C4-2B (cell line): ENCODE results near the gene SERPINB12.

ENCODE experiments used
- ZFX ChIP-seq: fragments of 450-650 bp; IDR thresholded peaks from 2 replicates; pipeline ENCODE4 v1.6.1; 2017
- TF ChIP-seq, protein P1 (sequence below): fragments of 450-650 bp; conservative IDR thresholded peaks from 2 replicates; pipeline ENCODE4 v1.5.1; 2017; ENCODE audit warnings: mild to moderate bottlenecking

DNA sequence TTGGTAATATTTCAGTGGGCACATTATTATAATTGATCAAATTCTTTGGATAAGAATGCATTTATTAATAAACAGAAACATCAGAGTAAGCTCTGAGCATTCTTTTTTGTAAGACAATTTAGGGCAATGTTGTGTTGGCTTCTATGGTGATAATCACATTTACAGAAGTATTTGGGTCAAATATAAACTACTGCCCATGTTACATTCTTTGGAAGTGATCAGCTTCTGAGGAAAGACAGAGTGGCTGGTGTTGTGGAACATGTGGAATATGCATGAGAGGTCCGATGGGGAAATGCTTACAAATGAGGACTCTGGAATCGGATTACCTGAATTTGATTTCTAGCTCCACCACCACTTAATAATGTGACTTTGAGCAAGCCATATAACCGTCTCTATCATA, 64.4 kb downstream of the SERPINB12 start:
- TF ChIP-seq, protein P1, sequence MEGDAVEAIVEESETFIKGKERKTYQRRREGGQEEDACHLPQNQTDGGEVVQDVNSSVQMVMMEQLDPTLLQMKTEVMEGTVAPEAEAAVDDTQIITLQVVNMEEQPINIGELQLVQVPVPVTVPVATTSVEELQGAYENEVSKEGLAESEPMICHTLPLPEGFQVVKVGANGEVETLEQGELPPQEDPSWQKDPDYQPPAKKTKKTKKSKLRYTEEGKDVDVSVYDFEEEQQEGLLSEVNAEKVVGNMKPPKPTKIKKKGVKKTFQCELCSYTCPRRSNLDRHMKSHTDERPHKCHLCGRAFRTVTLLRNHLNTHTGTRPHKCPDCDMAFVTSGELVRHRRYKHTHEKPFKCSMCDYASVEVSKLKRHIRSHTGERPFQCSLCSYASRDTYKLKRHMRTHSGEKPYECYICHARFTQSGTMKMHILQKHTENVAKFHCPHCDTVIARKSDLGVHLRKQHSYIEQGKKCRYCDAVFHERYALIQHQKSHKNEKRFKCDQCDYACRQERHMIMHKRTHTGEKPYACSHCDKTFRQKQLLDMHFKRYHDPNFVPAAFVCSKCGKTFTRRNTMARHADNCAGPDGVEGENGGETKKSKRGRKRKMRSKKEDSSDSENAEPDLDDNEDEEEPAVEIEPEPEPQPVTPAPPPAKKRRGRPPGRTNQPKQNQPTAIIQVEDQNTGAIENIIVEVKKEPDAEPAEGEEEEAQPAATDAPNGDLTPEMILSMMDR: no peak
- TF ChIP-seq ZFX: no peak
